HG03442 (cell line): Measurements from ENCODE around the gene P2RX1.

Experiments
- ATAC-seq: cut with Tn5 transposase; IDR thresholded peaks from one replicate; pipeline ENCODE4 v1.9.1; 2021; ENCODE audit warnings: mild to moderate bottlenecking, moderate library complexity; ENCODE audit not compliant: unreplicated experiment

The P2RX1 gene

GRCh38 chr17:3889325-3890012 lies 26.8 kb downstream of the P2RX1 start:
- ATAC-seq: no peak

GRCh38 chr17:3888343-3889171 lies 27.7 kb downstream of the P2RX1 start:
- no peak for ATAC-seq

GRCh38 chr17:3887804-3888203 lies 28.5 kb downstream of the P2RX1 start:
- no peak for ATAC-seq

- ATAC-seq: no peak
Measured at GRCh38 chr17:3887394-3887793, 28.9 kb downstream of the P2RX1 start.

- no peak for ATAC-seq
Measured at GRCh38 chr17:3886776-3887175, 29.5 kb downstream of the P2RX1 start.

- no peak for ATAC-seq
Measured at GRCh38 chr17:3885970-3886369, 30.3 kb downstream of the P2RX1 start.

- no peak for ATAC-seq
Measured at GRCh38 chr17:3885271-3885670, 31.0 kb downstream of the P2RX1 start.

- no peak for ATAC-seq
Measured at GRCh38 chr17:3884188-3884587, 32.1 kb downstream of the P2RX1 start.

GRCh38 chr17:3882276-3882675 lies 34.0 kb downstream of the P2RX1 start:
- no peak for ATAC-seq

- no peak for ATAC-seq
Measured at GRCh38 chr17:3880983-3881382, 35.3 kb downstream of the P2RX1 start.

GRCh38 chr17:3879591-3880417 lies 36.5 kb downstream of the P2RX1 start:
- no peak for ATAC-seq

- no peak for ATAC-seq
Measured at GRCh38 chr17:3879186-3879585, 37.1 kb downstream of the P2RX1 start.

- no peak for ATAC-seq
Measured at GRCh38 chr17:3877220-3877619, 39.0 kb downstream of the P2RX1 start.

GRCh38 chr17:3875317-3875716 lies 40.9 kb downstream of the P2RX1 start:
- no peak for ATAC-seq

GRCh38 chr17:3873862-3874261 lies 42.4 kb downstream of the P2RX1 start:
- ATAC-seq: no peak

GRCh38 chr17:3870871-3871306 lies 45.4 kb downstream of the P2RX1 start:
- ATAC-seq: no peak

- ATAC-seq: no peak
Measured at GRCh38 chr17:3867606-3868005, 48.7 kb downstream of the P2RX1 start.

- no peak for ATAC-seq
Measured at GRCh38 chr17:3867106-3867505, 49.2 kb downstream of the P2RX1 start.

GRCh38 chr17:3866276-3866675 lies 50.0 kb downstream of the P2RX1 start:
- ATAC-seq: no peak

- ATAC-seq: no peak
Measured at GRCh38 chr17:3865176-3865575, 51.1 kb downstream of the P2RX1 start.

GRCh38 chr17:3864534-3864933 lies 51.7 kb downstream of the P2RX1 start:
- no peak for ATAC-seq
